Erythroblast (primary cell): ENCODE measurements around the gene MED10.

Experiments
- GATA1 ChIP-seq: IDR thresholded peaks from 2 replicates; pipeline ENCODE4 v1.6.1; 2011; ENCODE audit warnings: low read depth, mild to moderate bottlenecking, control low read depth, low read length, moderate library complexity
- POLR2A ChIP-seq: IDR thresholded peaks from 2 replicates; pipeline ENCODE4 v1.6.1; 2011; ENCODE audit warnings: mild to moderate bottlenecking, low read length

GRCh38 chr5:6405591-6405990 is 27.2 kb upstream of the MED10 start:
- TF ChIP-seq POLR2A: no peak
- TF ChIP-seq GATA1: no peak
